ENCODE measurements around the gene RALGDS.

RALGDS gene

DNA sequence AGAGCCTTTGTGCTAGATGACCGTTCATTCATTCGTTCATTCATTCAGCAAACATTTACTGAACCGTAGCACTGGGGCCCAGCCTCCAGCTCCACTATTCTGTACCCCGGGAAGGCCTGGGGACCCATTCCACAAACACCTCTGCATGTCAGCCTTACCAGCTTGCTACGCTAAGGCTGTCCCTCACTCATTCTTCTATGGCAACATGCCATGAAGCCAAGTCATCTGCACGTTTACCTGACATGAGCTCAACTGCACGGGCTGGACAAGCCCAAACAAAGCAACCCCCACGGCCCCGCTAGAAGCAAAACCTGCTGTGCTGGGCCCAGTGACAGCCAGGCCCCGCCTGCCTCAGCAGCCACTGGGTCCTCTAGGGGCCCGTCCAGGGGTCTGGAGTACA lies 53.2 kb downstream of the RALGDS start:
- Histone ChIP-seq H2BK5ac (ENCODE audit: low read depth, low read length, poor library complexity, severe bottlenecking) (no peak overlapping the region), H3K18ac (ENCODE audit: low read depth in 1 of 2, low read length in 2 of 2) (no peak overlapping the region), H3K4me3 (ENCODE audit: insufficient read depth in 1 of 2, low read depth in 1 of 2, low read length in 2 of 2) (no peak overlapping the region), H2AK5ac (ENCODE audit: low read length, severe bottlenecking) (no peak overlapping the region), H2AFZ (ENCODE audit: low read depth, low read length) (no peak overlapping the region), H3K4me2 (ENCODE audit: low read length, poor library complexity, severe bottlenecking) (no peak overlapping the region), H3K14ac (ENCODE audit: low read length in 2 of 2) (no peak overlapping the region), H2BK15ac (ENCODE audit: low read depth, poor library complexity, severe bottlenecking) (no peak overlapping the region), H3K27me3 (ENCODE audit: control insufficient read depth in 1 of 2, insufficient read depth in 1 of 2, low read length in 2 of 2) (no peaks in the 10 kb centered on the region), H3K79me1 (replicated peaks; ENCODE audit: low read length, poor library complexity, severe bottlenecking) (no peaks in the 10 kb centered on the region), H3K9ac (ENCODE audit: low read length) (no peak overlapping the region), H3K36me3 (ENCODE audit: control insufficient read depth in 1 of 2, insufficient read depth in 2 of 2, low read depth in 1 of 2, low read length in 2 of 2) (peaks cover 0 to 30% of the 10 kb centered on the region in 2 experiments), H3K27ac (ENCODE audit: low read length, poor library complexity, severe bottlenecking) (no peak overlapping the region), H3K9me3 (ENCODE audit: control insufficient read depth, low read length) (no peaks in the 10 kb centered on the region), H3K4ac (ENCODE audit: low read depth in 1 of 2, low read length in 2 of 2) (no peak overlapping the region), H3K4me1 (ENCODE audit: control insufficient read depth, insufficient read depth, low read depth, low read length) (peaks cover 2% of the 10 kb centered on the region), H2BK12ac (ENCODE audit: low read length in 2 of 2) (no peak overlapping the region), H4K91ac (ENCODE audit: low read length) (no peak overlapping the region), H4K8ac (ENCODE audit: low read length) (no peak overlapping the region), H3K23ac (ENCODE audit: low read length in 2 of 2) (no peak overlapping the region), H2BK120ac (ENCODE audit: low read depth, low read length) (no peak overlapping the region)
- no peak for DNase-seq
- 92% methylated on average over 9 of the region's 11 CpGs for WGBS

DNA sequence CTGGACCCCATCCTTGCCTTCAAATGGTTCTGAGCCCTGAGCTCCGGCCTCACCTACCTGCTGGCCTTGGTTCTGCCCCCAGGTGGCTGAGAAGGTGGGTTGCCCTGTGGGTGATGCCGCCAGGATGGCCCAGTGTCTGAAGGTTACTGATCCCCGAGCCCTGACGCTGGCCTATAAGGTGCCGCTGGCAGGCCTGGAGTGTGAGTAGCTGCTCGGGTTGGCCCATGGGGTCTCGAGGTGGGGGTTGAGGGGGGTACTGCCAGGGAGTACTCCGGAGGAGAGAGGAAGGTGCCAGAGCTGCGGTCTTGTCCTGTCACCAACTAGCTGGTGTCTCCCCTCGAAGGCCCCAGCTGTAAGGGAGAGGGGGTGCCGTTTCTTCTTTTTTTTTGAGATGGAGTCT lies 54.0 kb downstream of the RALGDS start:
- Histone ChIP-seq H3K14ac (ENCODE audit: low read length in 2 of 2) (no peak overlapping the region), H2AK5ac (ENCODE audit: low read length, severe bottlenecking) (no peak overlapping the region), H3K9me3 (ENCODE audit: control insufficient read depth, low read length) (no peaks in the 10 kb centered on the region), H3K9ac (ENCODE audit: low read length) (no peak overlapping the region), H4K91ac (ENCODE audit: low read length) (no peak overlapping the region), H3K4ac (ENCODE audit: low read depth in 1 of 2, low read length in 2 of 2) (no peak overlapping the region), H2BK120ac (ENCODE audit: low read depth, low read length) (no peak overlapping the region), H3K27ac (ENCODE audit: low read length, poor library complexity, severe bottlenecking) (no peak overlapping the region), H3K4me3 (ENCODE audit: insufficient read depth in 1 of 2, low read depth in 1 of 2, low read length in 2 of 2) (no peak overlapping the region), H3K18ac (ENCODE audit: low read depth in 1 of 2, low read length in 2 of 2) (no peak overlapping the region), H3K4me2 (ENCODE audit: low read length, poor library complexity, severe bottlenecking) (no peak overlapping the region), H2BK12ac (ENCODE audit: low read length in 2 of 2) (no peak overlapping the region), H2AFZ (ENCODE audit: low read depth, low read length) (no peak overlapping the region), H3K4me1 (ENCODE audit: control insufficient read depth, insufficient read depth, low read depth, low read length) (peaks cover 2% of the 10 kb centered on the region), H3K27me3 (ENCODE audit: control insufficient read depth in 1 of 2, insufficient read depth in 1 of 2, low read length in 2 of 2) (no peaks in the 10 kb centered on the region), H2BK5ac (ENCODE audit: low read depth, low read length, poor library complexity, severe bottlenecking) (no peak overlapping the region), H2BK15ac (ENCODE audit: low read depth, poor library complexity, severe bottlenecking) (no peak overlapping the region), H4K8ac (ENCODE audit: low read length) (peak overlapping the region; percentile 55), H3K79me1 (replicated peaks; ENCODE audit: low read length, poor library complexity, severe bottlenecking) (no peaks in the 10 kb centered on the region), H3K23ac (ENCODE audit: low read length in 2 of 2) (no peak overlapping the region), H3K36me3 (ENCODE audit: control insufficient read depth in 1 of 2, insufficient read depth in 2 of 2, low read depth in 1 of 2, low read length in 2 of 2) (peaks cover 0 to 30% of the 10 kb centered on the region in 2 experiments)
- no peak for DNase-seq
- WGBS, result 97% methylated on average over 10 of the region's 11 CpGs

DNA sequence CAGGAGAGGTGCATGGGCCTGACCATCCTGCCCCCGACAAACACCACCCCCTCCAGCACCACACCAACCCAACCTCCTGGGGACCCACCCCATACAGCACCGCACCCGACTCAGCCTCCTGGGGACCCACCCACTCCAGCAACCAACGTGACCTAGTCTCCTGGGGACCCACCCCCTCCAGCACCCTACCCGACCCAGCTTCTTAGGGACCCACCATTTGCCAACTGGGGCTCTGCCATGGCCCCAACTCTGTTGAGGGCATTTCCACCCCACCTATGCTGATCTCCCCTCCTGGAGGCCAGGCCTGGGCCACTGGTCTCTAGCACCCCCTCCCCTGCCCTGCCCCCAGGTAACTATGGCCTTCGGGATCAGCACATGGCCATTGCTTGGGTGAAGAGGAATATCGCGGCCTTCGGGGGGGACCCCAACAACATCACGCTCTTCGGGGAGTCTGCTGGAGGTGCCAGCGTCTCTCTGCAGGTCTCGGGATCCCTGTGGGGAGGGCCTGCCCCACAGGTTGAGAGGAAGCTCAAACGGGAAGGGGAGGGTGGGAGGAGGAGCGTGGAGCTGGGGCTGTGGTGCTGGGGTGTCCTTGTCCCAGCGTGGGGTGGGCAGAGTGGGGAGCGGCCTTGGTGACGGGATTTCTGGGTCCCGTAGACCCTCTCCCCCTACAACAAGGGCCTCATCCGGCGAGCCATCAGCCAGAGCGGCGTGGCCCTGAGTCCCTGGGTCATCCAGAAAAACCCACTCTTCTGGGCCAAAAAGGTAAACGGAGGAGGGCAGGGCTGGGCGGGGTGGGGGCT lies 54.7 kb downstream of the RALGDS start:
- Histone ChIP-seq H3K27me3 (ENCODE audit: control insufficient read depth in 1 of 2, insufficient read depth in 1 of 2, low read length in 2 of 2) (no peaks in the 10 kb centered on the region), H4K91ac (ENCODE audit: low read length) (no peak overlapping the region), H2BK15ac (ENCODE audit: low read depth, poor library complexity, severe bottlenecking) (no peak overlapping the region), H4K8ac (ENCODE audit: low read length) (no peak overlapping the region), H3K9ac (ENCODE audit: low read length) (no peak overlapping the region), H3K18ac (ENCODE audit: low read depth in 1 of 2, low read length in 2 of 2) (no peak overlapping the region), H2BK5ac (ENCODE audit: low read depth, low read length, poor library complexity, severe bottlenecking) (no peak overlapping the region), H3K27ac (ENCODE audit: low read length, poor library complexity, severe bottlenecking) (no peak overlapping the region), H2AK5ac (ENCODE audit: low read length, severe bottlenecking) (no peak overlapping the region), H2BK120ac (ENCODE audit: low read depth, low read length) (peak overlapping the region; percentile 68), H3K4me1 (ENCODE audit: control insufficient read depth, insufficient read depth, low read depth, low read length) (peaks cover 5% of the 10 kb centered on the region), H3K36me3 (ENCODE audit: control insufficient read depth in 1 of 2, insufficient read depth in 2 of 2, low read depth in 1 of 2, low read length in 2 of 2) (peaks cover 0 to 27% of the 10 kb centered on the region in 2 experiments), H2BK12ac (ENCODE audit: low read length in 2 of 2) (no peak overlapping the region), H3K9me3 (ENCODE audit: control insufficient read depth, low read length) (no peaks in the 10 kb centered on the region), H3K4ac (ENCODE audit: low read depth in 1 of 2, low read length in 2 of 2) (no peak overlapping the region), H3K4me3 (ENCODE audit: insufficient read depth in 1 of 2, low read depth in 1 of 2, low read length in 2 of 2) (no peak overlapping the region), H3K79me1 (replicated peaks; ENCODE audit: low read length, poor library complexity, severe bottlenecking) (no peaks in the 10 kb centered on the region), H3K23ac (ENCODE audit: low read length in 2 of 2) (no peak overlapping the region), H2AFZ (ENCODE audit: low read depth, low read length) (no peak overlapping the region), H3K14ac (ENCODE audit: low read length in 2 of 2) (no peak overlapping the region), H3K4me2 (ENCODE audit: low read length, poor library complexity, severe bottlenecking) (no peak overlapping the region)
- no peak for DNase-seq
- WGBS, result 97% methylated on average over 22 of the region's 25 CpGs

DNA sequence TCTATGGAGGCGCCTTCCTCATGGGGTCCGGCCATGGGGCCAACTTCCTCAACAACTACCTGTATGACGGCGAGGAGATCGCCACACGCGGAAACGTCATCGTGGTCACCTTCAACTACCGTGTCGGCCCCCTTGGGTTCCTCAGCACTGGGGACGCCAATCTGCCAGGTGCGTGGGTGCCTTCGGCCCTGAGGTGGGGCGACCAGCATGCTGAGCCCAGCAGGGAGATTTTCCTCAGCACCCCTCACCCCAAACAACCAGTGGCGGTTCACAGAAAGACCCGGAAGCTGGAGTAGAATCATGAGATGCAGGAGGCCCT lies 56.0 kb downstream of the RALGDS start:
- H2AK5ac ChIP-seq (ENCODE audit: low read length, severe bottlenecking), result no peak overlapping the region
- H3K4me2 ChIP-seq (ENCODE audit: low read length, poor library complexity, severe bottlenecking), result no peak overlapping the region
- DNase-seq, result no peak
- H3K18ac ChIP-seq (ENCODE audit: low read depth in 1 of 2, low read length in 2 of 2), result no peak overlapping the region
- H3K23ac ChIP-seq (ENCODE audit: low read length in 2 of 2), result no peak overlapping the region
- no peak overlapping the region for H3K4me3 ChIP-seq (ENCODE audit: insufficient read depth in 1 of 2, low read depth in 1 of 2, low read length in 2 of 2)
- no peak overlapping the region for H2AFZ ChIP-seq (ENCODE audit: low read depth, low read length)
- H3K4ac ChIP-seq (ENCODE audit: low read depth in 1 of 2, low read length in 2 of 2), result no peak overlapping the region
- no peaks in the 10 kb centered on the region for H3K27me3 ChIP-seq (ENCODE audit: control insufficient read depth in 1 of 2, insufficient read depth in 1 of 2, low read length in 2 of 2)
- H3K9ac ChIP-seq (ENCODE audit: low read length), result no peak overlapping the region
- H4K8ac ChIP-seq (ENCODE audit: low read length), result no peak overlapping the region
- no peak overlapping the region for H2BK15ac ChIP-seq (ENCODE audit: low read depth, poor library complexity, severe bottlenecking)
- H3K36me3 ChIP-seq (ENCODE audit: control insufficient read depth in 1 of 2, insufficient read depth in 2 of 2, low read depth in 1 of 2, low read length in 2 of 2), result peaks cover 0 to 27% of the 10 kb centered on the region in 2 experiments
- no peak overlapping the region for H3K14ac ChIP-seq (ENCODE audit: low read length in 2 of 2)
- H2BK120ac ChIP-seq (ENCODE audit: low read depth, low read length), result no peak overlapping the region
- WGBS, result 96% methylated on average over 17 of the region's 17 CpGs
- H3K79me1 ChIP-seq (replicated peaks; ENCODE audit: low read length, poor library complexity, severe bottlenecking), result no peaks in the 10 kb centered on the region
- peaks cover 13% of the 10 kb centered on the region for H3K4me1 ChIP-seq (ENCODE audit: control insufficient read depth, insufficient read depth, low read depth, low read length)
- H2BK12ac ChIP-seq (ENCODE audit: low read length in 2 of 2), result no peak overlapping the region
- H4K91ac ChIP-seq (ENCODE audit: low read length), result no peak overlapping the region
- no peak overlapping the region for H2BK5ac ChIP-seq (ENCODE audit: low read depth, low read length, poor library complexity, severe bottlenecking)
- no peaks in the 10 kb centered on the region for H3K9me3 ChIP-seq (ENCODE audit: control insufficient read depth, low read length)
- no peak overlapping the region for H3K27ac ChIP-seq (ENCODE audit: low read length, poor library complexity, severe bottlenecking)

Measured in mesenchymal stem cell (in vitro differentiated cells and primary cell).